Measurements from ENCODE around the gene SCAPER. TPM values are rescaled to one million over a fixed set of nuclear protein-coding genes. Genes with fewer than 3 reads are reported as not detected.
"Not testable (repeated sequence)": the region's sequence is repeated elsewhere in the genome, so short reads cannot be mapped to it uniquely, and the experiment has no call there.

SCAPER gene
- total RNA-seq, 1 donor from 2014 or later, result 5.3 TPM

GRCh38 chr15:76577879-76578512 lies 327.1 kb downstream of the SCAPER start:
- no peak for DNase-seq (ENCODE audit: low read depth in 2 of 2)

- peak; percentile 16 to 56 for DNase-seq (ENCODE audit: low read depth in 2 of 2)
Observed at GRCh38 chr15:76576523-76577279, 328.4 kb downstream of the SCAPER start.

DNA sequence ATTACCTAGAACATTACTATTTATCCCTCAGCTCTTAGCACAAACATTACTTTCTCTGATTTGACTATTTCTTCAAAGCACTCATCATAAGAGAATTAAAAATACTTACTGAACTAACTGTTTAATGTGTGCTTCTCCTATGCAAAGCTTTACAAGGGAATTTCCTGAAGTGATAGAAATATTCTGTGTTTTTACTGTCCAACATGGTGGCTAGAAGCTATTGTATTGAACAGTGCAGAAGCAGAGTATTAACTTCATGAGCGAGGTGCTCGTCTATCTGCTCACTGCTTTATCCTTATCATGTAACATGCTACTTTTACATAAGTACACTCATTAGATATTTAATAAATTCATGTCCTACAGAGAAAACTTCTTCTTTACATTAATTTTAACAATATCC lies 329.5 kb downstream of the SCAPER start:
- no peak for DNase-seq (ENCODE audit: low read depth in 2 of 2)

DNA sequence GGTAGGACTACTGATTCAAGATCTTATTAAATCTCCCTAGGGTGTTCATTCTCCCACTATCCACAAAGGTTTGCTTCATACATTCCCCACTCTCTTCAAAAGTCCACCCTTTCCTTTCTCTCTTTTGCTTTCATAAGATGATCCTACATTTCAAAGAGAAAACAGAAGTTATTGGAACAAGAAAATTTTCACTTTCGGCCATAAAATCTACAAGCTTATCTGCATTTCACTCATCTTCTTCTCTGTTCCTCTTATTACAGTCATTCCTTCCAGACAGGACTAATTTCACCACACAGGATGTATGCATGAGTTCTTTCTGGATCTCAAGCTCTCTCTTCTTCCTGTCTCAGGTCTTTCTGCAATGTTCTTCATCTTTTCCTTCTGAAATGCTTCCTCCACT lies 329.9 kb downstream of the SCAPER start:
- DNase-seq (ENCODE audit: low read depth in 2 of 2), result no peak

GRCh38 chr15:76572983-76573314 lies 332.2 kb downstream of the SCAPER start:
- DNase-seq (ENCODE audit: low read depth in 2 of 2), result no peak

GRCh38 chr15:76566276-76566675 lies 338.9 kb downstream of the SCAPER start:
- no peak for DNase-seq (ENCODE audit: low read depth in 2 of 2)

GRCh38 chr15:76565366-76565765 lies 339.8 kb downstream of the SCAPER start:
- no peak for DNase-seq (ENCODE audit: low read depth in 2 of 2)

DNA sequence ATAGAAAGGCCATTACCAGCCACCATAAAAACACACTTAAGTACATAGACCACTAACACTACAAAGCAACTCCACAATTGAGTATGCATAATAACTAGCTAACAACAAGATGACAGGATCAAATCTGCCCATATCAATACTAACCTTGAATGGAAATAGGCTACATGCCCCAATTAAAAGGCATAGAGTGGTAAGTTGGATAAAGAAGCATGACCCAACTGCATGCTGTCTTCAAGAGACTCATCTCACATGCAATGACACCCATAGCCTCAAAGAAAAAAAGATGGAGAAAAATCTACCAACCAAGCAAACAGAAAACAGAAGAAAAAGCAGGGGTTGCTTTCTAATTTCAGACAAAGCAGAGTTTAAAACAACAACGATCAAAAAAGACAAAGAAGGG lies 349.9 kb downstream of the SCAPER start:
- no peak for DNase-seq (ENCODE audit: low read depth in 2 of 2)

DNA sequence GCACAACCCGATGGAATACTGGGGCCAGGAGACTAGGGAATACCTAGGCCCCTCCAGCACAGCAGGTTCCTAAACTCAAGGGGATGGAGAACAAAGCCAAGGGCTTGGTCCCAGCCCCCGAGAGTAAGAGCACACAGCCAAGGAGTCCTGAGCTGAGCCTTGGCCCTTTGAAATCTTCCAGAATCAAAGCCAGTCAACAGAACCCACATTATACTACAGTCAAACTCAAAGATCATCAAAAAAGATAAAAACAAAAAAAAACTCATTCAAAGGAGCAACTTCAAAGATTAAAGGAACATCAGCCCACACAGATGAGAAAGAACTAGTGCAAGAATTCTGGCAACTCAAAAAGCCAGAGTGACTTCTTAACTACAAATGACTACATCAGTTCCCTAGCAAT lies 351.6 kb downstream of the SCAPER start:
- DNase-seq (ENCODE audit: low read depth in 2 of 2), result no peak

- DNase-seq (ENCODE audit: low read depth in 2 of 2), result no peak
Observed at GRCh38 chr15:76553102-76553501, 352.0 kb downstream of the SCAPER start.

DNA sequence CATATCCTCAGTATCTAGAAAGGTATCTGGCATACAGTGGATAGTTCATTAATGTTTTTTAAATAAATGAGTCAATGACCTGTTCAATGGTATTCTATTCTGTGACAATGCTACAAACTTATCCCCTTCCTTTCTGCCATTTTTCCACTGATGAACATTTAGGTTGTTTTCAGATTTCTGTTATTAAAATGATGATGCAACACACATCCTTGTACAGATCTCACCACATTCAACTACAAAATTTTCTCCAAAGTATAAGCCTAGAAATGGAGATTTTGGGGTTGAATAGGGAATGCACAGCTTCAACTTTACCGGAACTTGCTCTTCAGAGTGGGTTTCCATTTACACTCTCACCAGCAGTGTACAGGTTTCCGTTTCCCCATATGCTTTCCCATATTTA lies 358.3 kb downstream of the SCAPER start:
- DNase-seq (ENCODE audit: low read depth in 2 of 2), result no peak

GRCh38 chr15:76533995-76534394 lies 371.1 kb downstream of the SCAPER start:
- DNase-seq (ENCODE audit: low read depth in 2 of 2), result no peak

DNA sequence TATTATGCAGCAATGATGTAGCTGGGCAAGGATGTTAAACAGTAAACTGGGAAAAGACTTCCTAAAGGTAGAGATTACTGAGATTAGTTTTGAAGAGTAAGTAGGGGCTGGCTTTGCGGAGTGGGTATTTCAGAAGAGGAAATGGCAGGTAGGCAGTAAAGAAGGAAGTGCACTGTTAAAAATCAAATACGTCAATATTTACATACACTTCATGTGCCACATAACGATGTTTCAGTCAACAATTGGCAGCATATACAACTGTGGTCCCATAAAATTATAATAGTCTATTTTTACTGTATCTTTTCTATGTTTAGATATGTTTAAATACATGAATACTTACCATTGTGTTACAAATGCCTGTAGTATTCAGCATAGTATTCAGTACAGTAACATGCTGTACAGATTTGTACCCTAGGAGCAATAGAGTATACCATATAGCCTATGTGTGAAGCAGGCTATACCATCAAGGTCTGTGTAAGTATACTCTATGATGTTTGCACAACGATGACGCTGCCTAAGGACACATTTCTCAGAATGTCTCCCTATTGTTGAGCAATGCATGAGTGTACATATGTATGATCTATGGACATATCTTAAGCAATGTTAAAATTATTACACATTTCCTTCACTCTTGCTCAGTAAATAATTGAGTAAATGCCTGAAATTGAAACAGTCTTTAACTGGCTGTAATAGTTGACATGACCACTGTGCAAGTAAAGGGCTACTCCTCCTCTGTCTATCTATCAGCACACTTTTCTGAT lies 371.9 kb downstream of the SCAPER start:
- DNase-seq (ENCODE audit: low read depth in 2 of 2), result no peak

DNA sequence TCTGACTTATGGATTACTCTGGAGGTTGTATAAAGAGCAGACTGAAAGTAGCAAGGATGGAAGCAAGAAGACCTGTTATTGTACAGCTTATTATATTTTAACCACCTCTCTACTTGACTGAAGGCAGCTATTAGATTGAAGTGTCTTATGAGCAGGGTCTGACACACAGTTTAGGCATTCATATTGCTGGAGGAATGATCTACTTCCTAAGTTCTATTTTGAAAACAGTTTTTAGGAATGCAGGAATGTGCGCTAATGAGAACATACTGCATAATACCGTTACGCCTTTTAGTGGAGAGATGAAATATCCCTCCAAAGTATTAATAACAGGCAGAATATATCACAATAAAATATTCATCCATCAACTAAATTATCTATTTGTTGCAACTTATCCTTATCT lies 375.2 kb downstream of the SCAPER start:
- DNase-seq (ENCODE audit: low read depth in 2 of 2), result no peak

- DNase-seq (ENCODE audit: low read depth in 2 of 2), result no peak
Observed at GRCh38 chr15:76526111-76526510, 379.0 kb downstream of the SCAPER start.

DNA sequence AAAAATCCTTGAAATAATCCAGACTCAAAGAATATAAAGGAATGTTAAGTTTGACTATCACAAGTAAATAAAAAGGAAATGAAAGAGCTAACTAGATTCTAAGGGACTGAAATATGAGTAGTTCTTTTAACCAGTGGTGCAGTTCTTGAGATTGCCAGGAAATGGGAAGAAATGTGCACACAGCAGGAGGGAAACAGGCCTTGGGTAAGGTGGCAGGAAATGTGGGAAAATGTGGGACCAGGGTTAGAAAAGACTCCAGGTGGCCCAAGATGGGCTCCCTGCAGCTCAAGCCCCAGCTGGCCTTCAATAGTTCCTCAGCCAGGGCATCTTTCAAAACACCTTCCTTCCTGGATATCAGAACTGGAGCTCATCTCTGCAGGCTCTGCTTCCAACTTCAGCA lies 387.2 kb downstream of the SCAPER start:
- no peak for DNase-seq (ENCODE audit: low read depth in 2 of 2)

DNA sequence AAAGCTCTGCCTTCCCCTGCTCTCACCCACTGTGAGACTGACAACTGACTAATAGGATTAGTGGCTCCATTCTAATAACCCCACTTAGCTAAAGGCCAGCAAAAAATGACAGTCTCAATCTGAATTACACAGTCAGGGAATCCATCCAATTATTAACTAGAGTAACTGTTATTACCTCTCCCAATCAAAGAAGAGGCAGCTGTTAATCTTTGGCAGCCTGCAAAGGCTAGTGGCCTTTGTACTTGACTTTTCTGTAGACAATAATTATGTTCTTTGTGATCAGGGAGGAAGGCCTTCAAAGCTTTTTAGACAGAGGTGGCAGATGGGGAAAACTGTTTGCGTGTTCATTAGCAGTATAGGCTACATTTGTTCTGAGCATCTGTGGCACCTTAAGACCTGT lies 390.9 kb downstream of the SCAPER start:
- DNase-seq (ENCODE audit: low read depth in 2 of 2), result no peak

GRCh38 chr15:76512971-76513370 lies 392.2 kb downstream of the SCAPER start:
- DNase-seq (ENCODE audit: low read depth in 2 of 2), result no peak

DNA sequence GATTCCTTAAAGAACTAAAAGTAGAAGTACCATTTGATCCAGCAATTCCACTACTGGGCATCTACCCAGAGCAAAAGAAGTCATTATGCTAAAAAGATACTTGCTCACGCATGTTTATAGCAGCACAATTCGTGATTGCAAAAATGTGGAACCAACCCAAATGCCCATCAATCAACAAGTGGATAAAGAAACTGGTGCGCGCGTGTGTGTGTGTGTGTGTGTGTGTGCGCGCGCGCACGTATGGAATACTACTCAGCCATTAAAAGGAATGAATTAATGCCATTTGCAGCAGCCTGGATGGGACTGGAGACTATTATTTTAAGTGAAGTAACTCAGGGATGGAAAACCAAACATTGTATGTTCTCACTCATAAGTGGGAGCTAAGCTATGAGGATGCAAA lies 394.5 kb downstream of the SCAPER start:
- not testable (repeated sequence) for DNase-seq (ENCODE audit: low read depth in 2 of 2)

- DNase-seq (ENCODE audit: low read depth in 2 of 2), result no peak
Observed at GRCh38 chr15:76503804-76504203, 401.3 kb downstream of the SCAPER start.

GRCh38 chr15:76503121-76503520 lies 402.0 kb downstream of the SCAPER start:
- no peak for DNase-seq (ENCODE audit: low read depth in 2 of 2)

DNA sequence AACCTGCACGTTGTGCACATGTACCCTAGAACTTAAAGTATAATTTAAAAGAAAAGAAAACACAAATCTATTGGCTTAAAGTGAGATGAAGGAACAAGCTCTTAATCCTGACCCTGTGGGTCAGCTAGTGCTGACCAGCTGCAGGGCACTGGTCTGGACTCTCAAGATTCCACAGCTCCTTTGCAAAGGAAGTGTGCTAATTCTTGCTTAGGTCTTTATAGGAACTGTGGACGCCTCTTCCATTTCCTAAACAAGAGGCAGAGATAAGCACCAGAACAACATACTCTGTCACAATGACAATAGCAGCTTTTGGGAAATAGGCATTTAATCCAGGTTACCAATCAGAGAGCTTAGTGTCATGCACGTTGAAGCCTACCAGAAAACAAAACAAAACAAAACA lies 402.5 kb downstream of the SCAPER start:
- no peak for DNase-seq (ENCODE audit: low read depth in 2 of 2)

DNA sequence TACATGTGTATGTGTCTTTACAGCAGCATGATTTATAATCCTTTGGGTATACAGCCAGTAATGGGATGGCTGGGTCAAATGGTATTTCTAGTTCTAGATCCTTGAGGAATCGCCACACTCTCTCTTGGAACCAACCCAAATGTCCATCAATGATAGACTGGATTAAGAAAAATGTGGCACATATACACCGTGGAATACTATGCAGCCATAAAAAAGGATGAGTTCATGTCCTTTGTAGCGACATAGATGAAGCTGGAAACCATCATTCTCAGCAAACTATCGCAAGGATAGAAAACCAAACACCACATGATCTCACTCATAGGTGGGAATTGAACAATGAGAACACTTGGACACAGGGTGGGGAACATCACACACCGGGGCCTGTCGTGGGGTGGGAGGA lies 403.0 kb downstream of the SCAPER start:
- DNase-seq (ENCODE audit: low read depth in 2 of 2), result not testable (repeated sequence)

All from dermis microvascular lymphatic vessel endothelial cell (primary cell).